DND-41 (cell line): ENCODE results near the gene SYCP1.

Experiments used
- ATAC-seq: fragments of 200-7000 bp; cut with Tn5 transposase; 3 replicates; pipeline ENCODE4 v1.9.1; 2021; ENCODE audit warnings: low read depth; ENCODE audit not compliant: insufficient read depth
- DNase-seq: peaks from one replicate; pipeline ENCODE4 v3.0.0-alpha.2; 2020
- H2AFZ ChIP-seq: 2 replicates; pipeline ENCODE4 v1.6.0; 2012; ENCODE audit warnings: low read depth, low read length
- H3K27ac ChIP-seq: 2 replicates; pipeline ENCODE4 v1.5.1; 2012; ENCODE audit warnings: low read length, inconsistent platforms
- H3K27me3 ChIP-seq: fragments of 200-600 bp; sonication (generic); 2 replicates; pipeline ENCODE4 v1.6.0; 2012; ENCODE audit warnings: low read length, mild to moderate bottlenecking, inconsistent platforms; ENCODE audit not compliant: insufficient read depth, poor library complexity
- H3K36me3 ChIP-seq: 2 replicates; pipeline ENCODE4 v1.5.1; 2012; ENCODE audit warnings: low read length, inconsistent platforms; ENCODE audit not compliant: insufficient read depth
- H3K4me1 ChIP-seq: 2 replicates; pipeline ENCODE4 v1.5.1; 2012; ENCODE audit warnings: mild to moderate bottlenecking, low read length; ENCODE audit not compliant: insufficient read depth
- H3K4me2 ChIP-seq: 2 replicates; pipeline ENCODE4 v1.6.0; 2012; ENCODE audit warnings: mild to moderate bottlenecking, moderate library complexity, low read length, inconsistent platforms; ENCODE audit not compliant: insufficient read depth
- H3K4me3 ChIP-seq, 2 experiments: fragments of 200-600 bp in 1 of 2; shearing (Covaris generic) in 1 of 2; 2 replicates each; pipeline ENCODE4 v1.5.1; 2012 to 2016; ENCODE audit warnings: inconsistent platforms in 2 of 2, low read length in 2 of 2, mild to moderate bottlenecking in 2 of 2, low read depth in 1 of 2, moderate library complexity in 1 of 2
- H3K79me2 ChIP-seq: 2 replicates; pipeline ENCODE4 v1.6.0; 2012; ENCODE audit warnings: low read length, inconsistent platforms; ENCODE audit not compliant: insufficient read depth
- H3K9ac ChIP-seq: 2 replicates; pipeline ENCODE4 v1.6.0; 2012; ENCODE audit warnings: low read depth, mild to moderate bottlenecking, inconsistent platforms, low read length, moderate library complexity
- H3K9me3 ChIP-seq: 2 replicates; pipeline ENCODE4 v1.5.1; 2012; ENCODE audit warnings: low read length, moderate library complexity, mild to moderate bottlenecking, inconsistent platforms; ENCODE audit not compliant: insufficient read depth, severe bottlenecking
- H4K20me1 ChIP-seq: 2 replicates; pipeline ENCODE4 v1.6.0; 2012; ENCODE audit warnings: low read length; ENCODE audit not compliant: insufficient read depth
- CTCF ChIP-seq: IDR thresholded peaks from 2 replicates; pipeline ENCODE4 v1.5.1; 2012; ENCODE audit warnings: borderline replicate concordance, low read length, moderate library complexity, mild to moderate bottlenecking; ENCODE audit not compliant: poor library complexity, severe bottlenecking; ENCODE audit errors: extremely low read depth
- EZH2 ChIP-seq: IDR thresholded peaks from 3 replicates; pipeline ENCODE4 v1.6.1; 2012; ENCODE audit warnings: borderline replicate concordance, low read depth, mild to moderate bottlenecking, moderate library complexity, low read length, inconsistent platforms; ENCODE audit not compliant: severe bottlenecking

The SYCP1 gene

GRCh38 chr1:114861384-114861783 lies 6.7 kb downstream of the SYCP1 start:
- Histone ChIP-seq H2AFZ (no peak overlapping the region), H3K9me3 (no peaks in the 10 kb centered on the region), H4K20me1 (no peaks in the 10 kb centered on the region), H3K79me2 (no peaks in the 10 kb centered on the region), H3K4me2 (no peak overlapping the region), H3K4me1 (no peaks in the 10 kb centered on the region), H3K27me3 (peaks cover 5% of the 10 kb centered on the region), H3K36me3 (no peaks in the 10 kb centered on the region), H3K4me3 (no peak overlapping the region), H3K9ac (no peak overlapping the region), H3K27ac (no peak overlapping the region)
- no peak for TF ChIP-seq CTCF
- no peak for TF ChIP-seq EZH2
- DNase-seq (no peak), ATAC-seq (no peak)

- H3K27me3 ChIP-seq: peaks cover 9% of the 10 kb centered on the region
- ATAC-seq (no peak), DNase-seq (no peak)
- H3K9me3 ChIP-seq: no peaks in the 10 kb centered on the region
- no peak overlapping the region for H3K9ac ChIP-seq
- H3K79me2 ChIP-seq: no peaks in the 10 kb centered on the region
- H3K27ac ChIP-seq: no peak overlapping the region
- no peak overlapping the region for H3K4me3 ChIP-seq
- H3K4me2 ChIP-seq: no peak overlapping the region
- no peak for TF ChIP-seq EZH2
- no peak for TF ChIP-seq CTCF
- no peaks in the 10 kb centered on the region for H3K36me3 ChIP-seq
- H3K4me1 ChIP-seq: no peaks in the 10 kb centered on the region
- H4K20me1 ChIP-seq: no peaks in the 10 kb centered on the region
- no peak overlapping the region for H2AFZ ChIP-seq
Observed at GRCh38 chr1:114892194-114892918, 37.7 kb downstream of the SYCP1 start.

- H4K20me1 ChIP-seq: no peaks in the 10 kb centered on the region
- DNase-seq (no peak), ATAC-seq (no peak)
- H3K9ac ChIP-seq: no peak overlapping the region
- H3K36me3 ChIP-seq: no peaks in the 10 kb centered on the region
- no peak overlapping the region for H3K27ac ChIP-seq
- no peaks in the 10 kb centered on the region for H3K79me2 ChIP-seq
- H3K4me3 ChIP-seq: no peak overlapping the region
- peaks cover 9% of the 10 kb centered on the region for H3K27me3 ChIP-seq
- H2AFZ ChIP-seq: no peak overlapping the region
- H3K4me2 ChIP-seq: no peak overlapping the region
- TF ChIP-seq EZH2 (no peak), CTCF (no peak)
- no peaks in the 10 kb centered on the region for H3K4me1 ChIP-seq
- no peaks in the 10 kb centered on the region for H3K9me3 ChIP-seq
Observed at GRCh38 chr1:114896795-114897194, 42.1 kb downstream of the SYCP1 start.
